Measurements from ENCODE around the gene AGMO.

- TF ChIP-seq CTCF (IDR thresholded peaks at IDR 0.05), result no peak
- no peak for TF ChIP-seq POLR2AphosphoS5 (IDR thresholded peaks at IDR 0.05; ENCODE audit: low read depth, low read length)
- no peak for TF ChIP-seq REST (IDR thresholded peaks at IDR 0.05; ENCODE audit: insufficient read depth in 1 of 2, low read depth in 2 of 2, low read length in 1 of 2)
- no peak for TF ChIP-seq TCF7L2 (IDR thresholded peaks at IDR 0.05; ENCODE audit: low read depth, low read length)
- TF ChIP-seq SIN3A (IDR thresholded peaks at IDR 0.05; ENCODE audit: borderline replicate concordance, insufficient read depth, low read depth, low read length), result no peak
Observed at GRCh38 chr7:15594461-15594860, 32.6 kb upstream of the AGMO start.

Data from Panc1 (cell line).